NB4 (cell line): ENCODE results near the gene GJC1.

Experiments used
- DNase-seq: peaks from one replicate; pipeline ENCODE4 v3.0.0; 2010; ENCODE audit warnings: low read depth
- H3K4me3 ChIP-seq: one replicate; pipeline ENCODE4 v1.5.1; 2011; ENCODE audit warnings: mild to moderate bottlenecking, low read depth, low read length, moderate library complexity
- CTCF ChIP-seq: IDR thresholded peaks from one replicate; pipeline ENCODE4 v1.5.1; 2012; ENCODE audit warnings: low read depth, low read length
- MAX ChIP-seq: IDR thresholded peaks from 2 replicates; pipeline ENCODE4 v1.6.1; 2011; ENCODE audit warnings: low read depth, low read length
- MYC ChIP-seq: IDR thresholded peaks from 2 replicates; pipeline ENCODE4 v1.6.1; 2011; ENCODE audit warnings: low read depth, low read length
- POLR2A ChIP-seq: IDR thresholded peaks from 2 replicates; pipeline ENCODE4 v1.6.1; 2011; ENCODE audit warnings: mild to moderate bottlenecking; ENCODE audit not compliant: insufficient read length; ENCODE audit errors: extremely low read depth

Gene GJC1

GRCh38 chr17:44761932-44762810 is 67.9 kb downstream of the GJC1 start:
- TF ChIP-seq POLR2A: no peak
- TF ChIP-seq MAX: no peak
- no peak for TF ChIP-seq CTCF
- no peak for TF ChIP-seq MYC
- H3K4me3 ChIP-seq: no peak overlapping the region
- DNase-seq: no peak

GRCh38 chr17:44760474-44761308 is 69.4 kb downstream of the GJC1 start:
- DNase-seq: no peak
- TF ChIP-seq POLR2A: no peak
- TF ChIP-seq MYC: no peak
- no peak for TF ChIP-seq MAX
- no peak for TF ChIP-seq CTCF
- H3K4me3 ChIP-seq: no peak overlapping the region

- no peak for DNase-seq
- H3K4me3 ChIP-seq: no peak overlapping the region
- no peak for TF ChIP-seq MYC
- TF ChIP-seq POLR2A: no peak
- TF ChIP-seq MAX: no peak
- TF ChIP-seq CTCF: no peak
Measured at GRCh38 chr17:44759916-44760243, 70.2 kb downstream of the GJC1 start.

- DNase-seq: no peak
- TF ChIP-seq POLR2A (no peak), CTCF (no peak), MAX (no peak), MYC (no peak)
- H3K4me3 ChIP-seq: no peak overlapping the region
Measured at GRCh38 chr17:44759086-44759915, 70.8 kb downstream of the GJC1 start.

- H3K4me3 ChIP-seq: no peak within 1 kb of the TSS
- TF ChIP-seq MAX: no peak
- TF ChIP-seq POLR2A: no peak
- TF ChIP-seq MYC: no peak
- DNase-seq: no peak
Measured at GRCh38 chr17:44758414-44759085, 71.5 kb downstream of the GJC1 start, which contains the start of gene ADAM11. ADAM11 (plus strand) TSS chr17:44758988; CDS start chr17:44759200, 212 bp downstream.
